Kidney epithelial cell (primary cell): ENCODE measurements around the gene SIN3B. TPM values are rescaled to one million over a fixed set of nuclear protein-coding genes. Genes with fewer than 3 reads are reported as not detected.

Source experiments
- DNase-seq: peaks from one replicate; pipeline ENCODE4 v3.0.0-alpha.2; 2010; ENCODE audit warnings: low read depth
- H3K27me3 ChIP-seq: 2 replicates; pipeline ENCODE4 v1.6.0; 2011; ENCODE audit warnings: low read length; ENCODE audit not compliant: control insufficient read depth, insufficient read depth
- H3K36me3 ChIP-seq: 2 replicates; pipeline ENCODE4 v1.5.1; 2011; ENCODE audit warnings: low read length; ENCODE audit not compliant: control insufficient read depth, insufficient read depth
- H3K4me3 ChIP-seq: 2 replicates; pipeline ENCODE4 v1.5.1; 2011; ENCODE audit warnings: low read depth, mild to moderate bottlenecking, control low read depth, low read length
- CTCF ChIP-seq: IDR thresholded peaks from 2 replicates; pipeline ENCODE4 v1.5.1; 2011; ENCODE audit warnings: mild to moderate bottlenecking, moderate library complexity, low read length, control low read depth, inconsistent platforms; ENCODE audit not compliant: insufficient read depth, poor library complexity, severe bottlenecking
- total RNA-seq: library from RNA; depleted of rRNA; stranded (reverse); fragments of >200 nt; gene quantifications from 2 replicates; pipeline ENCODE4 v1.2.3, GENCODE V29; 2015

Gene SIN3B
- total RNA-seq, 1 donor from 2014 or later: 36.6 TPM

- Histone ChIP-seq H3K4me3 (no peak overlapping the region), H3K36me3 (peaks cover 1% of the 10 kb centered on the region), H3K27me3 (no peaks in the 10 kb centered on the region)
- DNase-seq: no peak
- no peak for TF ChIP-seq CTCF
Measured at GRCh38 chr19:16861834-16862233, 32.6 kb downstream of the SIN3B start.

- Histone ChIP-seq H3K27me3 (no peaks in the 10 kb centered on the region), H3K36me3 (peaks cover 3% of the 10 kb centered on the region), H3K4me3 (no peak overlapping the region)
- no peak for DNase-seq
- TF ChIP-seq CTCF: no peak
Measured at GRCh38 chr19:16862826-16863415, 33.7 kb downstream of the SIN3B start.

GRCh38 chr19:16867211-16867610, 38.0 kb downstream of the SIN3B start:
- H3K27me3 ChIP-seq: no peaks in the 10 kb centered on the region
- no peak overlapping the region for H3K4me3 ChIP-seq
- TF ChIP-seq CTCF: no peak
- no peak for DNase-seq
- peaks cover 3% of the 10 kb centered on the region for H3K36me3 ChIP-seq

- H3K36me3 ChIP-seq: peaks cover 3% of the 10 kb centered on the region
- H3K27me3 ChIP-seq: no peaks in the 10 kb centered on the region
- TF ChIP-seq CTCF: no peak
- H3K4me3 ChIP-seq: no peak overlapping the region
- no peak for DNase-seq
Measured at GRCh38 chr19:16868423-16869130, 39.4 kb downstream of the SIN3B start.

- DNase-seq: no peak
- H3K27me3 ChIP-seq: no peaks in the 10 kb centered on the region
- peaks cover 3% of the 10 kb centered on the region for H3K36me3 ChIP-seq
- no peak overlapping the region for H3K4me3 ChIP-seq
- TF ChIP-seq CTCF: no peak
Measured at GRCh38 chr19:16869331-16869972, 40.3 kb downstream of the SIN3B start.

- Histone ChIP-seq H3K27me3 (no peaks in the 10 kb centered on the region), H3K36me3 (peaks cover 2% of the 10 kb centered on the region), H3K4me3 (no peak overlapping the region)
- TF ChIP-seq CTCF: no peak
- DNase-seq: no peak
Measured at GRCh38 chr19:16871871-16872270, 42.7 kb downstream of the SIN3B start.
